GM19023 (cell line): ENCODE data around the gene RANBP10.
"Not testable (repeated sequence)": the region's sequence is repeated elsewhere in the genome, so short reads cannot be mapped to it uniquely, and the experiment has no call there.

Experiments used
- ATAC-seq: cut with Tn5 transposase; IDR thresholded peaks from one replicate; pipeline ENCODE4 v1.9.1; 2021; ENCODE audit warnings: mild to moderate bottlenecking, moderate library complexity; ENCODE audit not compliant: unreplicated experiment

RANBP10 gene

GRCh38 chr16:67806428-67807147 lies at the start of gene RANBP10, which contains the start of gene TSNAXIP1:
Gene RANBP10 (minus strand): TSS chr16:67806560. CDS start chr16:67806536, 24 bp downstream.
Gene TSNAXIP1 (plus strand): TSS chr16:67806889. CDS start chr16:67807150, 261 bp downstream.
- peak; percentile 87 for ATAC-seq

- ATAC-seq, result no peak
These were observed 49.4 kb upstream of the RANBP10 start for GRCh38 chr16:67855789-67856188.

- no peak for ATAC-seq
These were observed 47.3 kb upstream of the RANBP10 start for GRCh38 chr16:67853670-67854069.

- ATAC-seq, result no peak
These were observed 41.8 kb upstream of the RANBP10 start for GRCh38 chr16:67848118-67848517.

- ATAC-seq, result peak; percentile 40
These were observed 40.9 kb upstream of the RANBP10 start, which contains the start of gene CENPT for GRCh38 chr16:67847064-67847861. Gene CENPT (minus strand): TSS chr16:67847693. CDS start chr16:67833859, 13,834 bp downstream.

GRCh38 chr16:67846320-67847063 lies 40.1 kb upstream of the RANBP10 start, which contains the start of gene NUTF2:
Gene NUTF2 (plus strand): TSS chr16:67846933. CDS start chr16:67865131, 18,198 bp downstream.
- ATAC-seq, result peak; percentile 58

- ATAC-seq, result no peak
These were observed 39.6 kb upstream of the RANBP10 start for GRCh38 chr16:67846063-67846319.

- ATAC-seq, result no peak
These were observed 39.1 kb upstream of the RANBP10 start for GRCh38 chr16:67845291-67846062.

- no peak for ATAC-seq
These were observed 38.1 kb upstream of the RANBP10 start for GRCh38 chr16:67844497-67844896.

GRCh38 chr16:67843343-67843765 lies 37.0 kb upstream of the RANBP10 start:
- no peak for ATAC-seq

GRCh38 chr16:67842509-67843342 lies 36.4 kb upstream of the RANBP10 start:
- ATAC-seq, result peak; percentile 11

- peak; percentile 56 for ATAC-seq
These were observed 35.6 kb upstream of the RANBP10 start, which contains the start of gene THAP11 for GRCh38 chr16:67841816-67842508. Gene THAP11 (plus strand): TSS chr16:67842320. CDS start chr16:67842555, 235 bp downstream.

- no peak for ATAC-seq
These were observed 34.9 kb upstream of the RANBP10 start for GRCh38 chr16:67841198-67841815.

GRCh38 chr16:67837811-67838210 lies 31.5 kb upstream of the RANBP10 start:
- no peak for ATAC-seq

GRCh38 chr16:67837190-67837589 lies 30.8 kb upstream of the RANBP10 start:
- not testable (repeated sequence) for ATAC-seq

GRCh38 chr16:67834242-67834614 lies 27.9 kb upstream of the RANBP10 start:
- no peak for ATAC-seq

GRCh38 chr16:67833415-67834241 lies 27.3 kb upstream of the RANBP10 start:
- ATAC-seq, result peak; percentile 98

GRCh38 chr16:67833030-67833414 lies 26.7 kb upstream of the RANBP10 start:
- no peak for ATAC-seq
